ENCODE results near the gene SATB1.

GRCh38 chr3:18442756-18443664 lies 17.9 kb upstream of the SATB1 start:
- TF ChIP-seq CTCF (conservative IDR thresholded peaks at IDR 0.05; ENCODE audit: low read depth, low read length) (no peak), USF2 (IDR thresholded peaks at IDR 0.05; ENCODE audit: low read depth, low read length) (no peak), POLR2A (IDR thresholded peaks at IDR 0.05; ENCODE audit: low read depth, low read length) (no peak), CEBPB (IDR thresholded peaks at IDR 0.05; ENCODE audit: low read depth, low read length) (no peak), BHLHE40 (IDR thresholded peaks at IDR 0.05; ENCODE audit: low read depth, low read length) (no peak), MAFK (IDR thresholded peaks at IDR 0.05; ENCODE audit: low read depth, low read length) (no peak), ELK1 (IDR thresholded peaks at IDR 0.05; ENCODE audit: borderline replicate concordance, low read depth, low read length) (no peak), NFE2L2 (IDR thresholded peaks at IDR 0.05; ENCODE audit: low read depth, low read length) (no peak), FOS (IDR thresholded peaks at IDR 0.05; ENCODE audit: low read depth, low read length) (no peak), SMC3 (IDR thresholded peaks at IDR 0.05; ENCODE audit: low read depth, low read length) (no peak)

All from IMR-90 (cell line).